ENCODE results near the gene DBN1.

Gene DBN1

DNA sequence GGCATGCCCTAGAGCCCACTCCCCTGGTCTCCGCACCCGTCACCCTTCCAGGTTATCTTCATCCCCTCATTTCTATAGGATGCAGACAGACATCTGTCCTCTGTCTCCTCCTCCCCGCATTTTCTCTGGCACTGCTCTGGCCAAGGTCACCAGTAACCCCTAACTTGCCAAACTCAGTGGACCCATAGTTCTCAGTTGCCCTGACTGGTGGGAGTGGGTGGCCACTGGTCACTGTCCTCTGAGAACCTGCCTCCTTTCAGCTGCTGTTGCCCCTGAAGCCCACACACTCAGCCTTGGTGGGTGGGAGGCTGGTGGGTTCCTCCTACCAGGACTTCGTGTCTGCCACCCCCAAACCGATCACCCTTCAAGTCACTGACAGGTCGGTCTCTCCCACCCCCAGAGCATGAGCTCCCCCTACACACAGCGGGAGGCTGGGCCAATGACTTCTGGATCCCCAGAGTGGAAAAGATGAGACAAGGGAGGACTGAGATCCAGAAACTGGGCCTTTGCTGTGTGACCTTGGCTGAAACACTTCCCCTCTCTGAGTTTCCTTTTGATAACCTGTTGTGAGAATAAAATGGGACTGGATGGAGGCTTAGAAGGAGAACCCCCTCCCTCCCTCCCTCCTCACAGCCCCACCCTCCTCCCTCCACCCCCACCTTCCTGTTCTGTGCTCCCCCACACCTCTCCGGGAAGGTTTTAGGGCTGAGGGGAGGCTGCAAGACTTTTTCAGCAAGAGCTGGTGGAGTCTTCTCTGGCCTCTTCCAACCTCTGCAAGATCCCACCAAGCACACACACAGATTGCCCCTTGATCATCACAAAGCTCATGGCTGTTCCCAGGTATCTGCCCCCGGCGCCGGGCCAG is 2.4 kb upstream of the DBN1 start:
- no peak for DNase-seq

GRCh38 chr5:177474846-177475562 is 1.6 kb upstream of the DBN1 start:
- DNase-seq, result no peak

- no peak for DNase-seq
Observed at GRCh38 chr5:177474002-177474476, 605 bp upstream of the DBN1 start.

DNA sequence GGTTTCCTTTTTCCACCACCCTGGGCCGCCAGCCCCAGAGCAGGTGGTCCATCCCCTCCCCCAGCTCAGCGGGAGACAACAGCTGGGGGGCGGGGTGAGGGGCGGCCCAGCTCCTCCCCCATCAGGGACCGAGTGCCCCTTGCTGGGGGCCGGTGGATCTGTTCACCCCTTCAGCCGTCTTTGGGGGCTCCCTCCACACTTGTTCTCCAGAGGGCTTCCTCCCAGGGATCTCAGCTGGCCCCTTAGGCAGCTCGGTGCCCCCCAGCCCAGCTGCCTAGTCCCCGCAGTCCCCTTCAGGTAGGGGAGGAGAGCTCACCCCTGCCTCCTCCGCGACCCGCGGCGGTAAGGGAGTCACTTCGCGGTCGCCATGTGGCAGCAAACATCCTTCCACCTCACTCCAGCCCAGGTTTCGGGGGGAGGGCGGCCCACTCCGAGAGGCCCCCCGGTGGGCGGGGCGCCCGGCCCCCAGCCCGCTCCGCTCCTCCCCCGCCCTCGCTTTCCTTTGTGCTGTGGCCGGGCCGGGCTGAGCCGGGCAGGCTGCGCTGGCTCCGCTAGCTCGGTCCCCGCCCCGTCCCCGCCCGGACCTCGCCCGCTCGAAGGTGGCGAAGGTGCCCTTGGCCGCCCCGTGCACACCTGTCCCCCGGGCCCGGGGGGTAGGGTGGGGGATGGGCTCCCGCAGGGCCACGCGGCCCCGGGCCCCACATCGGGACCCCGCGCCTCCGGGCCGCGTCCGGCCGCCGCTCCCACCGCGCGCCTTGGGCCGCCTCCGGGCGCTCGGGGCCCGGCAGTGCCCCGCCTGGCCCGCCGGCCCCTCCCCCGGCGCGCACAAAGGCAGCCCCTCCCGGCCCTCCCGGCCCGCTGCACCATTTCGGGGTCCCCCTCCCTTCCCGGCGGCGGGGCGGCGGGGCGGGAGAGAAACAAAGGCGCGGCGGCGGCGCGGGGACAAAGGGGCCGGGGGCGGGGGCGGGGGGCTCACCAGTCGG is 683 bp downstream of the DBN1 start:
- no peak for DNase-seq

- DNase-seq, result no peak
Observed at GRCh38 chr5:177471610-177472356, 1.7 kb downstream of the DBN1 start.

DNA sequence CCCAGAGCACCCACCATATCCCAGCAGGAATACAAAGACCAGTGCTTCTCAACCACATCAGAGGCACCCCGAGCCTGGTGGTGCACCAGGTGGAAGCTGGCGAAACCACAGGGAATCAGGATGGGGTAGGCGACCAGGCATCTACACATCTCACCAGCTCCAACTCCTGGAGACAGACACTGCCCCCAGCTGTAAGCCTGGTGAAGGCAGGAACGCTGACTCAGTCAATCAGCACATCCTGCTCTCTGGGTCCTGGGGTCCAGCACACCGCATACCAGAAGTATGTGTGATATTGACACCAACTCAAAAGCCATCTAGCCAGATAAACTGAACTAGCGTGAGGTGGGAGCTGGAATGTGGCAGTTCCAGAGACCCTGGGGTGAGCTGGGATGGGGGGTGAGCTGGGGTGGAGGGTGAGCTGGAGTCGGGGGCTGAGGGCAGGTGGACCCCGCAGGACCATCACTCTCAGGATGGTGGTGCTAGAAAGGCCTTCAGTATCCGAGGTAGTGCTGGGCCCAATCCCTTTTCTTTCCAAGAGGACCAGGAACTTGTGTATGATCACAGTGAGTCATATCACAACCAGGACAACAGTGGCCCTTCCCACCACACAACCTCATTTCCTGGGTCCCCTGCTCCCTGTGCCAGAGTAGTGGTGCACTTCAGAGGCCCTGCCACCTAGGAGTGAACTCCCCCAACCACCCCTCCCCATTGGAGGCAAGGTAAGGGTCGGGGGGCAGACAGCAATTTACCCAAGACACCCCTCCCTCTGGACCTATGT is 2.5 kb downstream of the DBN1 start:
- DNase-seq, result no peak

GRCh38 chr5:177469750-177470525 is 3.5 kb downstream of the DBN1 start:
- no peak for DNase-seq

GRCh38 chr5:177468685-177469628 is 4.5 kb downstream of the DBN1 start:
- DNase-seq, result peak in 50 of 58 donors; percentile 14 to 90 (median 58)

DNA sequence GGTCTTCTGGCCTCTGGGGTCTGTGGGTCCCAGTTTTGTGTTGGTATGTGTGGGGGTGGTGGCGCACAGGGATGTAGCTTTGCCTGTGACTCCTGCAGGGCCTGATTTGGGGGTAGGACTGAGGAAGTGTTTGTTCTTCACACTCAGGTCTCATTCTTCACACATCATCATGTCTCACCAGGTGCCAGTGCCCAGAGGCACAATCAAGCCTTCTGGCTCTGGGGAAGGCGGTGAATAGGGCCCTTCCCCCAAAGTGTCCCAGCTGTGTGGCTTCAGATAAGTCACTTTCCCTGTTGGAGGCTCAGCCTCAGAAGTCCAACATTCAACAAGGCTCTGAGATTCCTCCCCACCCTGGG is 5.1 kb downstream of the DBN1 start:
- peak in 1 of 58 donors; percentile 33 for DNase-seq

DNA sequence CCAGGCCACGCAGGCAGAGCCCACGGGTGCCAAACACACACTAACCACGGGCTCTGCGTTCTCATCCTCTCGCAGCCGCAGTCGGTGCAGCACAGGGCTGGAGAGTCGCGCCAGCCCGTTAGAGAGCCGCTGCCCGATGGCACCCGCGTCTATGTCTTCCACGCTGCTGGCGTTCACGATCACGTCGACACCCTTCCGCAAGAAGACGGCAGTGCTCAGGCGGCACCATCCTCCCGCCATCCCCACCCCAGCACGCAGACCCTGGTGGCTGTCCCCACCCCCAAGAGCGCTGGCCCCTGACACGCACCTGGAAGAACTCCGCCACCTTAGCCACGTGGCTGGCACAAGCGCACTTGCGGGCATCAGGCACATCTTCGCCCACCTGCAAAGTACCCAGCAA is 6.0 kb downstream of the DBN1 start:
- no peak for DNase-seq

- no peak for DNase-seq
Observed at GRCh38 chr5:177466861-177467260, 6.6 kb downstream of the DBN1 start.

GRCh38 chr5:177465044-177465443 is 8.4 kb downstream of the DBN1 start:
- no peak for DNase-seq

- no peak for DNase-seq
Observed at GRCh38 chr5:177462021-177462670, 11.3 kb downstream of the DBN1 start.

DNA sequence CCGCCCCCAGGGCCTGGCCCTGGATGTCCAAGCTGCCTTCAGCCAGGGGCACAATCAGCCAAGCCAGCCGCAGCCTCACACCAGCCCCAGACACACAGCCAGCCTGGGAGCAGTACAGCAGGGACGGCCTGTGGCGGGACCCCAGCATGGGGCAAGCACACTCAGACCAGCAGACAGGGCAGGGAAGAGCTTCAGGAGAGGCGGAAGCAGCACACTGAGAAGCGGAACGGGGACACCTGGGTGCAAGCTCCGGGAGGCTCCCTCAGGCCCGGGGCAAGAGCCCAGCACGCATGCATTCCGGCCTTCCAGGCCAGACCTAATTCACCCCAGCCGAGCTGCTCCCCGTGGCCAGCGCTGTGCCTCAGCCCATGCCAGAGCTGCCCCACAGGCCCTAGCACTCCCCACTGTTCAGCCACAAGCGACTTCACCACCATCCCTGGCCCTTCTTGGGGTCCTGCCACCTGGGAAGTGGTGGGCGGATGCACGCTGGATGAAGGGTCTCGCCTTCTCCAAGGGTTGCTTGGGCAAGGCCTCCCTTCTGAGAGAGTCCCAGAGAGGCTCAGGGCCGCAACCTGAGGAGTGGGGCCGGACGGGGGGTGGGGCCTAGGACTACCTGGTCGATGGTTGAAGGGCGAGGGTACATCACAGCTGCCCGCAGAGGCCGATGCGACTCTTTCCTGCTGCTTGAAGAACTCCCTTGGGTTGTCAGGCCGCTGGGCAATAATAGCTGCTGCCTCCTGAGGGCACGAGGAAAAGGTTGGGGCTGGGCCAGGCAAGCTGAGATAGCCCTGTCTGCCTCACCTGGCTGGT is 13.4 kb downstream of the DBN1 start:
- no peak for DNase-seq

DNA sequence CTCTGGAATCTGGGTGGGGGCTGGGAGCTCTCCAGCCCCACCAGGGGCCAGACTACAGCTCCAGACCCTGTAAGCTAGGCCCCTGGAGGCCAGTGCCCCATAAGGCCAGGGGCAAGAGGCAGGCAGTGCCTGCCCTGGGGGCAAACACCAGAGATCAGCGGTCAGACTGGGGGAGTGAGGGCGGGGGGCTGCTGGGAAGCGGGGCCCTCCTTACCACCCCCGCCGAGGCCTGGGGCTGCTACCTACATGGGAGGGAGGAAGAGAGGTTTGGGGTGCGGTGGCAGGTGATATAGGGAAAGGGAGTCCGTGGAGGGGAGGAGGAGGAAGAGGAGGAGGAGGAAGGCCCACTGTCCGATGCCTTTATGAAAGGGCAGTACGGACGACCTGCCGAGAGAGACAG is 14.1 kb downstream of the DBN1 start:
- DNase-seq, result no peak

DNA sequence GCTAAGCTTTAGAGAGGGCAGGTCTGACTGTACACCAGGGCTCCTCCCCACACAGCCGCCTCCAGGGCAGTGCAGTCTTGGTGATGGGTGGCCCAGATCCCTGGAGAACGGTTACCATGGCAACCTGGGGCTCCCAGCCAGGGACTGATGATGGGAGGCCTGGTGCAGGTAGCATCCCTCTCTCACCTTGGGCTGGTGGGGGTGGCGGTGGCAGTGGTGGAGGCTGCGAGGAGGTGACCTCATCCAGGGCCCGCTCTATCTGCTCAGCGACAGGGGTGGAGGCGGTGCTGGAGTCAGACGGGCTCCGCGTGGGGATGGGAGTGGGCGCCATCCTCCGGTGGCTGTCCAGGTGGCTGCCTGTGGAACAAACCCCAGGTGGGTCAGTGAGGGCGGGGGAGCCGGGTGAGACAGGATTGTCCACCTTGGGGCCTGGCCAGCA is 14.5 kb downstream of the DBN1 start:
- peak in 23 of 58 donors; percentile 17 to 72 (median 38) for DNase-seq

Data from anterior cingulate cortex (tissue), 58 donors.